Endodermal cell (in vitro differentiated cells): Measurements from ENCODE around the gene AP3S2. TPM values are rescaled to one million over a fixed set of nuclear protein-coding genes. Genes with fewer than 3 reads are reported as not detected.
"Not testable (repeated sequence)": the region's sequence is repeated elsewhere in the genome, so short reads cannot be mapped to it uniquely, and the experiment has no call there.

Experiments used
- DNase-seq: peaks from one replicate; pipeline ENCODE4 v3.0.0-alpha.2; 2017
- H3K27ac ChIP-seq: 2 replicates; pipeline ENCODE4 v1.5.1; 2013; ENCODE audit warnings: mild to moderate bottlenecking, low read depth, low read length, moderate library complexity
- H3K27me3 ChIP-seq: 2 replicates; pipeline ENCODE4 v1.6.1; 2013; ENCODE audit warnings: mild to moderate bottlenecking, low read length, moderate library complexity; ENCODE audit not compliant: insufficient read depth, control insufficient read depth, poor library complexity, severe bottlenecking
- H3K36me3 ChIP-seq: 2 replicates; pipeline ENCODE4 v1.7.0; 2013; ENCODE audit warnings: mild to moderate bottlenecking, low read length, moderate library complexity; ENCODE audit not compliant: control insufficient read depth, insufficient read depth
- H3K4me1 ChIP-seq: one replicate; pipeline ENCODE4 v1.7.0; 2013; ENCODE audit warnings: low read length; ENCODE audit not compliant: control insufficient read depth, insufficient read depth
- H3K4me3 ChIP-seq: 2 replicates; pipeline ENCODE4 v1.5.1; 2013; ENCODE audit warnings: mild to moderate bottlenecking, low read length, moderate library complexity
- H3K9ac ChIP-seq: 2 replicates; pipeline ENCODE4 v1.6.1; 2013; ENCODE audit warnings: mild to moderate bottlenecking, low read length, moderate library complexity; ENCODE audit not compliant: poor library complexity, severe bottlenecking; ENCODE audit errors: extremely low read depth
- H3K9me3 ChIP-seq: 2 replicates; pipeline ENCODE4 v1.6.1; 2013; ENCODE audit warnings: mild to moderate bottlenecking, low read length, moderate library complexity; ENCODE audit not compliant: control insufficient read depth
- H3K27ac Mint-ChIP-seq: 2 replicates; pipeline ENCODE4 v1.8.0; 2020; ENCODE audit warnings: mixed read lengths
- H3K27me3 Mint-ChIP-seq: 2 replicates; pipeline ENCODE4 v1.8.0; 2021; ENCODE audit warnings: mild to moderate bottlenecking, mixed read lengths; ENCODE audit not compliant: insufficient read depth
- H3K36me3 Mint-ChIP-seq: 2 replicates; pipeline ENCODE4 v1.8.0; 2020; ENCODE audit warnings: low read depth, mixed read lengths
- H3K4me1 Mint-ChIP-seq: 2 replicates; pipeline ENCODE4 v1.8.0; 2020; ENCODE audit warnings: mixed read lengths
- H3K4me3 Mint-ChIP-seq: 2 replicates; pipeline ENCODE4 v1.8.0; 2020; ENCODE audit warnings: mild to moderate bottlenecking, moderate library complexity, mixed read lengths
- H3K9me3 Mint-ChIP-seq: 2 replicates; pipeline ENCODE4 v1.8.0; 2020; ENCODE audit warnings: mild to moderate bottlenecking, mixed read lengths
- CTCF ChIP-seq: fragments of 200-600 bp; sonication (generic); conservative IDR thresholded peaks from 2 replicates; pipeline ENCODE4 v1.5.0; 2021; ENCODE audit warnings: antibody characterized with exemption, mild to moderate bottlenecking
- WGBS, 2 experiments: methylation state at CpG; one replicate each; pipeline versions ENCODE4 v1.1.5 to v1.1.7; 2013; ENCODE audit warnings: missing lambda C conversion rate in 2 of 2, mixed read lengths in 1 of 2; ENCODE audit not compliant: insufficient coverage in 1 of 2, insufficient read length in 1 of 2; 5-methylcytosine and 5-hydroxymethylcytosine counted together
- total RNA-seq, 2 donors: library from RNA; stranded (reverse); fragmentation: NEBNext Ultra II Directional in 1 of 2; extraction: Animal tissue kit (Norgen Biotek cat#: 25700) in 1 of 2; gene quantifications; 2 replicates in 1 of 2; 3 replicates in 1 of 2; pipeline ENCODE4 v1.2.1, GENCODE V29; 2021

The AP3S2 gene
- total RNA-seq, 2 donors from 2014 or later, result 39.5 to 54.4 TPM

GRCh38 chr15:89836267-89837133, 57.3 kb downstream of the AP3S2 start:
- Histone ChIP-seq H3K27me3 (no peaks in the 10 kb centered on the region), H3K27ac (no peak overlapping the region), H3K4me3 (no peak overlapping the region), H3K4me1 (no peaks in the 10 kb centered on the region), H3K9me3 (no peaks in the 10 kb centered on the region), H3K9ac (no peak overlapping the region), H3K36me3 (peaks cover 49% of the 10 kb centered on the region)
- Mint-ChIP-seq H3K36me3 (peaks cover 57% of the 10 kb centered on the region), H3K4me1 (peaks cover 7% of the 10 kb centered on the region), H3K4me3 (no peak overlapping the region), H3K27me3 (no peaks in the 10 kb centered on the region), H3K27ac (no peak overlapping the region), H3K9me3 (no peaks in the 10 kb centered on the region)
- no peak for DNase-seq
- no peak for TF ChIP-seq CTCF
- whole genome bisulfite sequencing, 2 experiments, result 79 to 81% methylated on average over 10 to 11 of the region's 11 CpGs

DNA sequence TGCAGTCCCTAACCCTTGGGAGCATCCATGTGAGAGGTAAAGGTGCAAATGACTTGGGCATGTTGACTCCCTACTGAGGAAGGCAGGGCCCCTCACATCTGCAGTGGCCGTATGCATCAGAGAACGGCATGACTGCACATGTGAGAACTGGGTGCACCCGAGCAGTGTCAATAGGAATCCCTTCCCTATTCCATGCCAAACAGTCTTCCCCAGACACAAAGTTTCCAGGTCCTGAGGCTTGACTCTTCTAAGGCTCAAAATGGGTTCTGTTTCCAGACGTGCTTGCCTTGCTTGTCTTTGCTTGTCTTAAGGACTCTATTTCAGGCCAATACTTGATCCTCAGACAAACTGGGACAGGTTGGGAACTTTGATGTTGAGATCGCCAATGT, 58.6 kb downstream of the AP3S2 start:
- WGBS, 2 experiments, result 94 to 98% methylated on average over 5 of the region's 5 CpGs
- H3K9me3 ChIP-seq, result no peaks in the 10 kb centered on the region
- no peak overlapping the region for H3K9ac ChIP-seq
- peaks cover 53% of the 10 kb centered on the region for H3K36me3 Mint-ChIP-seq
- no peak overlapping the region for H3K4me3 Mint-ChIP-seq
- H3K27ac Mint-ChIP-seq, result peak overlapping the region; percentile 66
- H3K4me1 ChIP-seq, result no peaks in the 10 kb centered on the region
- peaks cover 7% of the 10 kb centered on the region for H3K4me1 Mint-ChIP-seq
- peaks cover 42% of the 10 kb centered on the region for H3K36me3 ChIP-seq
- no peaks in the 10 kb centered on the region for H3K27me3 ChIP-seq
- H3K4me3 ChIP-seq, result no peak overlapping the region
- no peaks in the 10 kb centered on the region for H3K27me3 Mint-ChIP-seq
- no peaks in the 10 kb centered on the region for H3K9me3 Mint-ChIP-seq
- DNase-seq, result no peak
- H3K27ac ChIP-seq, result no peak overlapping the region
- no peak for TF ChIP-seq CTCF

DNA sequence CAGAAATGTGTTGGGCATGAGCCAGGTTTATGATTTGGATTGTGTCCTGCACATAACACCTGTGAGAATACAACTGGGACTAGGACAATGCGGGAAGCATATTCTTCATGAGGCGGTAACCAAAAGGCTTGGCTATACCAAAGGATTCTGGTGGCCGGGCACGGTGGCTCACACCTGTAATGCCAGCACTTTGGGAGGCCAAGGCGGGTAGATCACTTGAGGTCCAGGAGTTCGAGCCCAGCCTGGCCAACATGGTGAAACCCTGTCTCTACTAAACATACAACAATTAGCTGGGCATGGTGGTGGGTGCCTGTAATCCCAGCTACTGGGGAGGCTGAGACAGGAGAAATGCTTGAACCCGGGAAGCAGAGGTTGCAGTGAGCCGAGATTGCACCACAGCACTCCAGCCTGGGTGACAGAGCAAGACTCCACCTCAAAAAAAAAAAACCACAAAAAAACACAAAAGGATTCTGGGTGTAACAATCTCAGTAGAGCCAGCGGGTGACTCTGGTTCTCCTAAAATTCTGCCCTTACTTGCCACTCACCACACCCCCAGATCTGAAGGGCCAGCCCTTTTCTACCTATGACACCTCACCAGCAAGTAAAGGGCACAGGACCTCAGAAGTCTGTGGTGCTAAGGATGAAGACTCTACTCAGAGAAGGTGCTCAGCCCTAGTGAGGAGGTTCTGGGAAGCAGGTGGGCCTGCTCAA, 59.2 kb downstream of the AP3S2 start:
- H3K9me3 ChIP-seq, H3K4me3 ChIP-seq, H3K27ac ChIP-seq, H3K27ac Mint-ChIP-seq, H3K4me3 Mint-ChIP-seq, H3K27me3 ChIP-seq, H3K9ac ChIP-seq, H3K27me3 Mint-ChIP-seq, H3K9me3 Mint-ChIP-seq, H3K4me1 Mint-ChIP-seq, H3K4me1 ChIP-seq, DNase-seq: not testable (repeated sequence)
- 96 to 100% methylated on average over 5 to 9 of the region's 9 CpGs for WGBS, 2 experiments
- H3K36me3 ChIP-seq, result peaks cover 37% of the 10 kb centered on the region
- peaks cover 49% of the 10 kb centered on the region for H3K36me3 Mint-ChIP-seq
